Ecto neural progenitor cell (in vitro differentiated cells): ENCODE measurements around the gene CAMTA1.
"Not testable (repeated sequence)": the region's sequence is repeated elsewhere in the genome, so short reads cannot be mapped to it uniquely, and the experiment has no call there.

ENCODE experiments used
- DNase-seq: peaks from one replicate; pipeline ENCODE4 v3.0.0-alpha.2; 2018; ENCODE audit warnings: low spot score

CAMTA1 gene

DNA sequence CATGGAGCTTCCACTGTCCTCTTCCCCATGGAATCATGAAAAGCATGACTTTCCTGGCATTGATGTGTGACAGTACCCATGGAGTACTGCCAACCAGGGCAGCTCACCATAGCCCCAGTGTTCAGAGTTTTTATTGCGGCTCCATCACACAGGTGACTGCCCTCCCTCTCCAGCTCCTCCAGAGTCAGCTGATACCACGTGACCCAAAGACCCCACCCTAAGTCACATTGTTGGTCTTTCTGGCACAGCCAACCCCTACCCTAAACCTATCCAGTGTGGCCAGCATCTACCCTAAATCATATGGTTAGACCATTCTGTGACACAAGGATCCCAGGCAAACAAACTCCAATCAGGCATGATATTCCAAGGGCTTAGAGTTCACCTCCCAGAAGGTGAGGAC, 908.4 kb downstream of the CAMTA1 start:
- DNase-seq: no peak

GRCh38 chr1:7694600-7695496, 909.6 kb downstream of the CAMTA1 start:
- DNase-seq: no peak

DNA sequence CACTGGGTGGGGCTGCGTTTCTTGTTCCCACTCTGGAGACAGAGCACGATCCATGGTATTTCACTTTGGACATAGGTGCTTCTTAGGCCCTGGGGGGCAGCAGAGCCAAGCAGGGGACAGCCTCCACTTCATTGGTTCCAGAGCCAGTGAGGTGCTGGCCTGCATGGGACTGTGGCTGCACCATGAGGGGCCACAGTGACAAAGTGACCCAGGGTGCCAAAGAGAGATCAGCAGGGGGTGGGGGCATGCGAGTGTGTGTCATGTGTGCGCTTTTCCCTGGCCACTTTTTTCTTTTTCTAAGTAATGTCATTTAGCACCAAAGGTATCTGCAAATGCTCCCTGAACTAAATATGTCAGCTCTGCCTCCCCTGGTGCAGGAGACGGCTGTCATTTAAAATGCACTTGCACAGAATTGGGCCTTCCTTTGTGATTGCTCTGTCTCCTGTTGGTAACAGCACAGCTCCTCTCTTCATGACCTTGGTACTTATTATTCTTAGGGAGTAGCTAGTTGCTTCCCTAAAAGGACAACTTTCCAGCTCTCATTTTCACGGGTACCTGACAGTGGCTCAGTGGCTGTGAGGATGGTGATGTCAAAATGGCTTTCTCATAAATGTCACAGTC, 910.4 kb downstream of the CAMTA1 start:
- DNase-seq: no peak

DNA sequence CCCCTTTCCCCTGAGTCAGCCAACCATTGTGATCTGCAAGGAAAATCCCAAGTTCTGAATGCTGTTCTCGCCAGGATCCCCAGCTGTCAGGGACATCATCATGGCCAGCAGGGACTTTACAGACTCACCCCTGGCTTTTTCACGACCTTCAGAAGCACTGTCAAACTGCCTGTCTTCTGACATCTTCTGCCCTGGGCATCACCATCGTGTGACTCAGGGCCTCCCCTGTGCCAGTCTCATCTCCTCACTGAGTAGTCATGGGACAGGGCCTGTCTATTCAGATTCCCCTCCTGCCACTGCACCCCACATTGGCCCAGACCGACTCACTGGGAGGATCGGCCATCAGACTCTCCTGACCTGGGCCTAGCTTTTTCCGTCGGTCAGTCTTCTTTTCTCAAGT, 913.4 kb downstream of the CAMTA1 start:
- no peak for DNase-seq

DNA sequence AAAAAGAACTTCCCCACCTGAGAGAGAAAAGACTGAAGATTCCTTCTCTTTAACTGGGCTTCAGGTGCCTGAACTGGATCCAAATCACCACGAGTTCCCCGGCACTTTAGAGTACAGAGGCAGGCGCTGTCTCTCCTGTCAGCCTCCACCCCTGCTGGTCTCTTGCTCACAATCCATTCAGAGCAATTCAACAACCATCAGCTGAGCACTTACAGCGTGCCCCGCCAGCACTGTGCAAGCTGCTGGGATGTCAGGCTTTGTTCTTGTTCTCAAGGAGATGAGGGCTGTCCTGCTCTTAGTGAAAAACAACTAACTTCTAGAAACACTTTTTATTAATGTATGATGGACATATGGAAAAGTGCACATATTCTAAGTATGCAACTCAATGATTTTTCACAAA, 917.1 kb downstream of the CAMTA1 start:
- DNase-seq: no peak

DNA sequence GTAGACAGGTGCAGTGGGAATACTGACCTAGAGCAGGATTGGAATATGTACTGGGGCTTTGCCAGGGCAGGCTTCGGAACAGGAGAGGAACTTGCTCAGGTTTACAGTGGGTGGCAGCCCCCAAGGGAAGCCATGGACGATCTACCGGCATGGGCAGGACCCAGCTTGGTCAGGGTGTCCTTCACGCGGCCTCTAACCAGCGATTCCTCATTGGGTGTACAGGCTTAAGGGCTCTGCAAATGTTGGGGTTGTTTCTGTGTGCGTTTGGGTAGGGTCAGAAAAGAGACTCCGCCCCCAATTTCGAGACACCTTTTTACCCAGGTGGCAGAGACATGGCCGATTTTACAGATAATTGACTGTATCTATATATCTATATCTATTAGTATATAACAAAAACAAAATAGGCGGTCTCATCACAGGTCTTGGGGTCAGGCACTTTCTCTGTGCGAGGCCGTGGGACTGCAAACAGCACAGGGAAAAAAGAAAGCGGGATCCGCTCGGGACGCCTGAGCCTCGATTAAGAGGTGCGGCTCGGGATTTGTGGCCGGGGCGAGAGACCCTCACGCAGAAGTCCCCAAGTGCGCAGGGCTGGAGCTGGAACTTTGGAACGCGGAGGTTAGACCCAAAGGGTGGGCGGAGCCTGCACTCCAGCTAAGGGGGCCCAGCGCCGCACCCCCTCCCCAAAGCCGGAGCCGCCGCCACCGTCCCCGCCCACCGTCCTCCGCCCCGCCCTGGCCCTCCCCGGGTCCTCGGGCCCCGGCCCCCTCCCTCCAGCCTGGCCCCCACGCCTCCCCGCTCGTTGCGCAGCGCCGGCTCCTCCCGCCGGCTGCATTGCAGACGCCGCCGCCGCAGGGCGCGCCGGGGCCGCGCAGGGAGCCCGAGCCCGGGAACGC, 918.3 kb downstream of the CAMTA1 start:
- DNase-seq: peak; percentile 75

DNA sequence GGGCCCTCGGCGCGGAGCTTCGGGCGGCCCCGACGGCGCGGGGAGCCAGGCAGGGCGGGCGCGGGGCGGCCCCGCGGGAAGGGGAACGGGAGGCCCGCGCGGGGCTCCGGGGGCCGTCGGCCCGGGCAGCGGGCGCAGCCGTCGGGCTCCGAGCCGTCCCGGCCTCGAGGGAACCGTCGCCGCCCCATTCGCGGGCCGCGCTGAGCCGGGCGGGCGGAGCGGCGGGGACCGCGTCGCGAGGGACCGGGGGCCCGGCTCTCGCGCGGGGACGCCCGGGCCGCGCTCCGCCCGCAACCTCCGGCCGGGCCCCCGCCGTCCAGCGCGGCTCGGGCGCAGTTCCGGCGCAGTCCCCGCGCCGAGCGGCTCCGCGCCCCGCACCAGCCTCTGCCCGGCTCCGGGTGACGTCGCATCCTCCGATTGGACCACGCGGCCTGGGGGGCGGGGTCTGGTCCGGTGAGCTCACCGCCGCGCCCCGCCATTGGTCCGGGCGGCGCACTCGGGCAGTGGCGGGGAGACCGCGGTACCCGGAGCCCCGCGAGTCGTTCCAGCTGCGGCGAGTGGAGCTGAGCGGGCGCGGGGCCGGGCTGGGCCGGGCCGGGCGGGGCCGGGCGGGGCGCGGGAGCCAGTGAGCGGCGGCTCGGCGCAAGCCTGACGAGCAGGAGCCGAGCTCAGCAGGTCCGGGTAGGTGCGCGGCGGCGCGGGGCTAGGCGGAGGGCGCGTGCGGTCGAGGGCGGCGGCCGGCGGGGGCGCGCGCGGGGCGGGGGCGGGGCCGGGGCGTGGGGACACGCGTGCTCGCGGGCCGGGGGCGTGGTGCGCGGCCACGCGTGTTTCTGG, 919.2 kb downstream of the CAMTA1 start:
- DNase-seq: peak; percentile 97

DNA sequence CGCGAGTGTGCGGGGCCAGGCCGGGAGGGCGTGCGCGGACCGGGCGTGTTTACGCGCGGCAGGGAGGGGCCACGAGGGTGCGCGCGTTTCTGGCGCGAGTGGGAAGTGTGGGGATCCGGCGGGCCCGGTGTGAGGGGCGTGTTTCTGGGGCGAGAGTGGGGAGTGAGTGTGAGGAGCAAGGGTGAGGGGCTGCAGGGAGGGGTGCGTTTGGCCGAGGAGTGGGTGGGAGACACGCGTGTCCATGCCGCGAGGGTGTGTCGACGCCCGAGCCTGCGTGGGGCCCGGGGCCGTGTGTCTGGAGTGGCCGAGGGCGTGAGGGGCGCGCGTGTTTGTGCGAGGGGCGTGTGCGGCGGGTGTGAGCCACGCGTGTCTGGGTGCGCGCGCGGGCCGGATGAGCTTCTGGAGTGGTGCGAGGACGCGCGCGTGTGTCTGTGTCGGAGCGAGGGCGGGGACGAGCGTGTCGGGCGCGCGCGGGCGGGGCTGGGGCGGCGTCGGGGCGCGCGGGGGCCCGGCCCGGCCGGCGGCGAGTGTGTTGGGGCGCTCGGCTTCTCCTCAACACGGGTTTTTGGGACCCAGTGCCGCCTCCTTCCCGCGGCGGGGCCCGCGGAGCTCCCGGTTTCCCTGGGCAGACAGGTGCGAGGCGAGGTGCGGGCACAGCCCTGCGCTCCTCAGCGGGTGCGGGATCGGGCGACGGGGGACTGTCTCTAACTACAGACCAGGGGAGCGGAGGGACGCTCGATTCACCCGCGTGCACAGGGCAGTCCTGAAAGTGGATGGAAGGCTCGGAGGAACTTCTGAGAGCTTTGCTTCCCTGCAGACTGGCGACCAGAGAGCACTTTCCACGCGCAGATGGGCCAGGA, 920.0 kb downstream of the CAMTA1 start:
- DNase-seq: no peak

GRCh38 chr1:7705908-7706216, 920.6 kb downstream of the CAMTA1 start:
- no peak for DNase-seq

GRCh38 chr1:7707527-7707926, 922.3 kb downstream of the CAMTA1 start:
- no peak for DNase-seq

DNA sequence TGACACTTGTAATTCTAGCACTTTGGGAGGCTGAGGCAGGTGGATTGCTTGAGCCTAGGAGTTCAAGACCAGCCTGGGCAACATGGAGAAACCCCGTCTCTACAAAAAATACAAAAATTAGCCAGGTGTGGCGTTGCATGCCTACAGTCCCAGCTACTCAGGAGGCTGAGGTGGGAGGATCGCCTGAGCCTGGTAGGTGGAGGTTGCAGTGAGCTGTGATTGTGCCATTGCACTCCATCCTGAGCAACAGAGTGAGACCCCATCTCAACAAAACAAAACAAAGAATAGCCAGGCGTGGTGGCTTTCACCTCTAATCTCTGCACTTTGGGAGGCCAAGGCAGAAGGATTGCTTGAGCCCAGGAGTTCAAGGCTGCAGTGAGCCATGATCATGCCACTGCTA, 922.8 kb downstream of the CAMTA1 start:
- not testable (repeated sequence) for DNase-seq

- no peak for DNase-seq
Observed at GRCh38 chr1:7710859-7711258, 925.6 kb downstream of the CAMTA1 start.

- DNase-seq: no peak
Observed at GRCh38 chr1:7712731-7713323, 927.6 kb downstream of the CAMTA1 start.

DNA sequence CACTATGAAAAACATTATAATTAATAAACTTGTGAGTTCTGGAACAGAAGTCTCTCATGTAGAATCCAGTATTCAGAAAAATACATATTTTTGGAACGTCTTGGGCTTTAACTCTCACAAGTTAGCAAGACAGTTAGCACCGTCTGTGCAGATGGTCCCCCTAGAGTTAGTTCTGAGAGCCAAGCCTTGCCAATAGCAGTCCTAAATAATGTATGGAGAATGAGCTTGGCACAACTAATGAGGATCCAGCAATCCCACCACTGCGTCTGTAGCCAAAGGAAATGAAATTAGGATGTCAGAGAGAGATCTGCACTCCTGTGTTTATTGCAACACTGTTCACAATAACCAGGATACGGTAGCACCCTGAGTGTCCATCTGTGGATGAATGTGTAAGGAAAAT, 931.3 kb downstream of the CAMTA1 start:
- DNase-seq: no peak

- no peak for DNase-seq
Observed at GRCh38 chr1:7717748-7718368, 932.6 kb downstream of the CAMTA1 start.

GRCh38 chr1:7719468-7720094, 934.3 kb downstream of the CAMTA1 start:
- no peak for DNase-seq

DNA sequence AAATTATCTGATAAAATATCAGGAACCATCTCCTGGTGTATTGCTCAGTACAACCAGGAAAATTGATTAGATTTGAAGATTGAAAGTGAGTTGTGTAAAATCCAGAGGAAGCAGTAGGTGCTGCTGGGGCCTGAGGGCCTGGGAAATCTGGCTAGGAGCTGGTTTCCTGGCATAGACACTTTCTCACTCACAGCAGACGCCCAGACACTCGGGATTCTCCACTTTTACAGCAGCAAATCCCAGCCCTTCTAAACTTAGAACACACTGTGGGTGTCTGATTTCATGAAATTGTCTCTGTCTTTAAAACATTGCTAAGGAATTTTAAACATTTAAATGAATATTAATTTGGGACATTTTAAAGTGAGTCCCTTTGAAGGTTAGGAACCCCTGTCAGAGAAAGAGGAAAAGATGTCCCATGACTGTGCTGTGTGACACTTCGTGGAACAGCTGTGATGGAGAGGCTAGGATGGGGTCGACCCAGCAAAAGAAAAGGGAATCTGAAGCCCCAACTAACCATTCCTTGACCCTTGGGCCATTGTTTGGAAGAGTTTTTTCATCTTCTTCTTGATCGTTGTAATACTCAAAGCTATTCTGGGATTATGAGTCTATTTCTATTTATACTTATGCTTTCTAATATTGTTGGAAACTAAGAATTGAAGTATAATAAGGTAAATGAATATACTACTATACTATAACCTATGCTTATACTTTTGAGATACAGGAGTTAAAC, 936.9 kb downstream of the CAMTA1 start:
- no peak for DNase-seq

DNA sequence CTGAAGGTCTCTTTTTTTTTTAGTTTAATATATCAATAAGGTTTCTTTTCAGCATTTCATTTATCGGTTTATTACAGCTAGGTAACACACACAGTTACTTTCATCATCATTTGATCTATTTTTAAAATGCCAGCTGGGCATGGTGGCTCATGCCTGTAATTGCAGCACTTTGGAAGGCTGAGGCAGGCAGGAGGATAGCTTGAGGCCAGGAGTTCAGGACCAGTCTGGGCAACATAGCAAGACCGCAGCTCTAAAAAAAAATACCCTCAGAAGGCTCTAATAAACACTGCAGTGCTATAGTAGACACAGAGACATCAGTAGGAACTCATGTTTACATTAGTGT, 937.4 kb downstream of the CAMTA1 start:
- no peak for DNase-seq

- no peak for DNase-seq
Observed at GRCh38 chr1:7726623-7727022, 941.4 kb downstream of the CAMTA1 start.
